GM19455 (cell line): ENCODE measurements around the gene NMT2.

Experiments used
- ATAC-seq: cut with Tn5 transposase; IDR thresholded peaks from one replicate; pipeline ENCODE4 v1.9.1; 2021; ENCODE audit not compliant: unreplicated experiment

Gene NMT2

GRCh38 chr10:15097011-15097812 lies 71.3 kb downstream of the NMT2 start, which contains the start of gene RPP38:
RPP38 (plus strand) TSS chr10:15097355; CDS start chr10:15103315, 5,960 bp downstream.
- ATAC-seq, result peak; percentile 85

- ATAC-seq, result peak; percentile 29
Observed at GRCh38 chr10:15096661-15097010, 71.9 kb downstream of the NMT2 start.

DNA sequence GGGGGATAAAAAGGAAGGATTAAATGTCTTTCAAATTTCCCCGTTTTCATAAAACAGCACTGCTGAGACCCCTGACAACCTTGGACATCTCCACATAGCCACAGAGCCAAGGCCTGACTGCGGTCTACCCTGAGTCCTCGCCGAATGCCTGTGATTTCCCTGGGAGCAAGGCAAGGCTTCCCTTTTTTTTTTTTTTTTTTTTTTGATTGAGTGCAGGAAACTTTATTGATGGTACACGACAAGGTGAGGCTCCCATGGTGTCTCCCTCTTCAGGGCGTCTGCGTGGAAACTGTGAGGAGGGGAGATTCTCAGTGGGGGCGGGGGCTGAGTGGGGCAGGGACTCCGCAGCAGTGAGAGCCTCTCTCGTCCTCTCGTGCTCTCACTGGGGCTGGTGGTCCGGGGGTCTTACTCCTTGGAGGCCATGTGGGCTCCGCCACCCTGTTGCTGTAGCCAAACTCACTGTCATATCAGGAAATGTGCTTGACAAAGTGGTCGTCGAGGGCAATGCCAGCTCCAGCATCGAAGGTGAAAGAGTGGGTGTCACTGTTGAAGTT lies 75.6 kb downstream of the NMT2 start:
- no peak for ATAC-seq

DNA sequence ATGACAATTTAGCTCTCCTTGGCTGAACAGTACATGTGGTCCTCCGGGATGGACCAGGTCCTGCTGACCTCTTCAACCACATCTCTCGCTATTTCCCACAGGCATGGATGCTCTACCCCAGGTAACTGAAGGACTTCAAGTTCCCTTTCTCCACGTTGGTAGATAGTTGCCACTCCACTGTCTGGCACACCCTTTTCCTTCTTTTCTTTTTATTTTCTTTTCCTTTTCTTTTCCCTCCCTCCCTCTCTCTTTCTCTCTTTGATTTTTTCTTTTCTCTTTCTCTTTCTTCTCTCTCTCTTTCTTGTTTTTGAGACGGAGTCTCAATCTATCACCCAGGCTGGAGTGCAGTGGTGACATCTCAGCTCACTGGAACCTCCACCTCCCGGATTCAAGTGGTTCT lies 77.1 kb downstream of the NMT2 start:
- ATAC-seq, result no peak

DNA sequence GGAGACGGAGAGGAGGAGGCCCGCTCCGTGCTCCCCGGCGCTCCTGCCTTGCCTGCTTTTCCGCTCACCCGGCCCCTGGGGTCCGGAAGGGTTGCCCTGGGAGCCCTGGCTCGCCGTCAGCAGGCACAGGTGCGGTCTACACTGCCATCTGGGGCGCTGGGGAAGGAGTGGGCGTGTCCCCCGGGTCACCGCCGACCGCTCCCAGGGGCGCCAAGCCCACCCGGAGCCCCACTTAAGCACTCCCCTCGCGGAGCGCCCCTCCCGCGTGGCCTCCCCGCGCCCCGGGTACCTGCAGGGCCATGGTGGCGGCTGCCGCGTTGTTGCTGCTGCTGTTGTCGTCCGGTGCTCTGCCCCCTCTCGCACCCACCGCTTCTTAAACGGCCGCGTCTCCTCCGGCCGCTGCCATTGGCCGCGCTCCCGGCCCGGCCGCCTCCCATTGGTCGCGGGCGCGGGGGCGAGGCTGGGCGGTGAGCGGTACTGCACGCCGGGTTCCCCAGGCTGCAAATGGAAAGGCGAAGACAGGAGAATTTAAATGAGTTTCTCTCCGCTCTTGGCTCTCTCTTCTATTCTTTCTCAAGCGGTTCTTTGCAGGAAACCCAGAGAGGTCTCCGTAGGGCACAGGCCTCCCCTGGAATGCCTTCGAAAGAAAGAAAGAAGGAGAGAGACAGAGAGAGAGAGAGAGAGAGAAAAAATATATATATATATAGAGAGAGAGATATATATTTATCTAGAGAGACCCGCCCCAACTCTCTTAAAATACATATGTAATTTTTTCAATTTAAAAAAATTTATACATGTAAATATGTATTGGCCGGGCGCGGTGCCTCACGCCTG lies 79.8 kb downstream of the NMT2 start, which contains the start of gene ACBD7:
ACBD7 (minus strand) TSS at position 349 of the 834 bp plus-strand sequence; CDS start at position 301, 48 bp downstream.
- peak; percentile 99 for ATAC-seq

- no peak for ATAC-seq
Observed at GRCh38 chr10:15084502-15084922, 84.0 kb downstream of the NMT2 start.

GRCh38 chr10:15083674-15084501 lies 84.6 kb downstream of the NMT2 start:
- no peak for ATAC-seq

DNA sequence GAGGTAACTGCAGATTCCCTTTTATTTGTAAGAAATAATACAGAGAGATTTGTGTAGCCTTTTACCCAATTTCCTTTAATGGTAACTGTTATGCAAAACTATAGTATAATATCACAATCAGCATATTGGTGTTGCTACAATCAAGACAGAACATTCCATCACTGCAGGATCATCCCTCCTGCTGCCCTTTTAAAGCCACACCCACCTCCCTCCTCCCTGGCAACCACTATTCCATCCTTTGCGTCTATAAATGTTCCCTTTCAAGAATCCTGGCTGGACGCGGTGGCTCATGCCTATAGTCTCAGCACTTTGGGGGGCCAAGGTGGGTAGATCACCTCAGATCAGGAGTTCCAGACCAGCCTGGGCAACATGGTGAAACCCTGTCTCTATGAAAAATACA lies 93.1 kb downstream of the NMT2 start:
- ATAC-seq, result no peak

GRCh38 chr10:15072358-15072757 lies 96.1 kb downstream of the NMT2 start:
- no peak for ATAC-seq

GRCh38 chr10:15069230-15069629 lies 99.3 kb downstream of the NMT2 start:
- ATAC-seq, result no peak

- no peak for ATAC-seq
Observed at GRCh38 chr10:15068802-15069201, 99.7 kb downstream of the NMT2 start.

- no peak for ATAC-seq
Observed at GRCh38 chr10:15067154-15067553, 101.3 kb downstream of the NMT2 start.

GRCh38 chr10:15060638-15061037 lies 107.9 kb downstream of the NMT2 start:
- no peak for ATAC-seq

DNA sequence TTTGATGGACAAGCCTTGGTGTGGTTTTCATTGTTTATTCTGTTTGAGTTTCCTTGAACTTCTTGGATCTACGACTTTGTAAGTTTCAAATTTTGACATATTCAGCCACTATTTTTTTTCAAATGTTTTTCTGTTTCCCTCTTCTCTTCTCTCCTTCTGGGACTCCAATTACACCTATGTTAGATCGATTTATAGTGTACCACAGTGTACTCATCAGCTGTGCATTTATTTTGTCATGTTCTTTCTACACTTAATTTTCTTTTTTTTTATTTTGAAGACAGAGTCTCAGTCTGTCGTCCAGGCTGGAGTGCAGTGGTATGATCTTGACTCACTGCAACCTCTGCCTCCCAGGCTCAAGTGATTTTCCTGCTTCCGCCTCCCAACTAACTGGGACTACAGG lies 108.6 kb downstream of the NMT2 start:
- no peak for ATAC-seq

DNA sequence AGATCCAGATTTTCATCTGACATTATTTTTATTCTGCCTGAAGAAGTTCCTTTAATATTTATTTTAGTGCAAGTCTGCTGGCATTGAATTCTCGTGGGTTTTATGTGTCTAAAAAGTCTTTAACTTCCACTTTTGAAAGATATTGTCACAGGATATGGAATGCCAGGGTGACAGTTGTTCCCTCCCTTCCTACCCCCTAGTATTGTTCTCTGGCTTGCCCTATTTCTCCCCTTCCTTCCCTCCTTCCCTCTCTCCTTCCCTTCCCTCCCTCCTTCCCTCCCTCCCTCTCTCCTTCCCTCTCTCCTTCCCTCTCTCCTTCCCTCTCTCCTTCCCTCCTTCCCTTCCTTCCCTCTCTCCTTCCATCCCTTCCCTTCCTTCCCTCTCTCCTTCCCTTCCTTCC lies 109.8 kb downstream of the NMT2 start:
- no peak for ATAC-seq
